Measurements from ENCODE around the gene C3orf70.

Gene C3orf70

DNA sequence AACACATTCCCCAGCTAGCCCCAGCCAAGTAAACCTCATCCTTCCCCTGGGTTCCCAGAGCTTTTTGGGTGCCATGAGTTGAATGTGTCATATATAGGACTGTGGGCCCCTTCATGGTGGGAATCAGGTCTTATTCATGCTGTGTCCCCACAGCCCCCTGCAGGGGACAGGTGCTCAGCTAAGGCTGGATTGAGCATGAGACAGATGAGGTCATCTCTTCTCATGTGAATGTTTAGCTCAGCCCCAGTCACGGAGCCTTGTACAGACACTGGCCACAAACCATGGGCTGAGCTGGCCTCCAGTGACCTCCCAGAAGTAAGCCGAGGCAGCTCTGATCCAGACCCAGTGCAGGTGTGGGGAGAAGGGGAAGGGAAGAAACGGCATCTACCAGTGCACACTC lies 70.7 kb downstream of the C3orf70 start:
- no peak for DNase-seq

DNA sequence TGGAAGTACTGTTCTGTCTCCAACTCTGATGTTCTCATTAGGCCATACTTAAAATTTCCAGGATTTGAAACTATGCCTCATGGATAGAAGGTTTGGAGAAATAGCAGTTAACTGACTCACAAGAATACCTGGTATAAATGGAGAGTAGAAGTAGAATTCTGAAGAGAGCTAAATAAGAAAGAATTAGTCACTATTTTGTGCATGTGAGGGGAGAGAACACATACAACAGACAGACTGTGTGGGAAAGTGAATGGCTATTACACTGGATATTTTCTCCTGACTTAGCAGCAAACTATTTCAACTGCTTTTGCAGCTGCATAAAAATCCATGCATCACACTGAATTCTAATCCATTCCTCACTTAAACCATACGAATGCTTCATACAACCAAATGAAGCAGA lies 71.3 kb downstream of the C3orf70 start:
- no peak for DNase-seq

DNA sequence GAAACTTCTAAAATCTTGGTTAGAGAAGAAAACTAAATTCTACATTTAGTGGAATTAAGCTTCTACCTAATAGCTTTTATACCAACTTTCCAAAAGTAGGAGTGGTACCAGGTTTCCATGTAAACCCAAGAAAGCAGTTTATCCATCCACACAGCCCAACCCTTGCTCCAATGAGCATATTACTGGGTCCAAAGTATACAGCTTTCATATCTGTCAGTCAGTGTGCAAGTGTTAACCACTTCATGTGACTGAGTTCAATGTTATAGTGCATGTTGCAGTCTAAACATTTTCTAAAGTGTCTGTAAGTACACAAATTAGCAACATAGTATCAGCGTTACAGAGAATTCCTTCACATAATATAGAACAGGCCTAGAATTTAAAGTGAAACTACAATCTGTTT lies 73.2 kb downstream of the C3orf70 start:
- DNase-seq: no peak

DNA sequence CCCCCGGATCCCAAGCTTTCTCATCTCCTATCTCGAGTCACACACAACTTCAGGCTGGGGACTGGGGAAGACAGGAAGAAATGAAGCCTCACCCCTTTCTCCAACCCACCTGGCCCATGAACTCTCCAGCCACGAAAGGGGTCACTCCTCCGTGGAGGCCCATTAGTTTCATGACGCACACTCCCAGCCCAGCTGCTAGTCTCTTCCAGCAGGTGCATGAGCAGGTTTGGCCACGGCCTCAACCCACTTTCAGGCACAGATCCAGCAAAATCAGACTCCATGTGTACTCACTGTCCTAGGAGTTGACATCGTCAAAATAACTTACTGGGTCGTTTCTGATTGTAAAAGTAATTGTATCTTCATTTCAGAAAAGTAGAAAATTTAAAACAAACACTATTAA lies 76.6 kb downstream of the C3orf70 start:
- no peak for DNase-seq

DNA sequence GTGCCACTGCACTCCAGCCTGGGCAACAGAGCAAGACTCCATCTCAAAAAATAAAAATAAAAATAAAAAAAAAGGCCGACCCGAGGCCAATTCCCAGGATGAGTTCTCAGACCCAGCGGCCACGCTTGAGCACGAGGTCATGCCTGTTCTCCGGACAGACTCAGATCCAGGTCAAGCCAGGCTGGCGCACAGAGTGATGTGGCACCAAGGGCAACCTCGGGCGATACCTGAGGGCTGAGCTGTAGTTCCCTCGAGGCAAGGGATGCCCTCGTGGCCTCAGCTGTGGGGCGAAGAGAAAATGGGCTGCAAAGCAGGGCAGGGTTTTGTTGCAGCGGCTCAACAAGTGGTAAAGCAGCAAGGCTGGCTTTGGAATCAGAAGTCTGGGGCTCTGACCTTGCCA lies 77.3 kb downstream of the C3orf70 start:
- no peak for DNase-seq

DNA sequence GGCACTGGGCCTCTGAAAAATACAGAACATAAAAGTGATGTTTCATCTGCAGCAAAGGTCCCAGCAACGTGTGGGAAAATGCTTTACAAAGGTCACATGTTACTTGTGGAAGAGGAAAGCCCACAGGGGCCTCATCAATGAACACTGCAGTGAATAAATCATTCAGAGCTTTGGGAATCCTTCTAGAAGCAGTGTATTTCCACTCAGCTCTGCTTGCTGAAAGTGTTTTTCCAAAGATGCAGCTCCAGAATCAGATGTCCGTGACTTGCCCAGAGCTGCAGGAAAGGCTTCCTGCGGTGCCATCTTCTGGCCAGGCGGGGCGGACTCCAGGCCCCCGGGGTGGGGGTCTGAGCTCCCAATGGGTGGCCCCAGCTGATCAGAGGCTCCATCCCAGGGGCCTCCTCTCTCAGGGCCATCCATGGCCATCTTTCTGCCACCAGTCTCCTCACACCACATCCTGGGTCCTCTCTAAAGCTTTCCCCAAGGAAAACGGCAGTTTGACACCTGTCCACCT lies 81.5 kb downstream of the C3orf70 start:
- no peak for DNase-seq

DNA sequence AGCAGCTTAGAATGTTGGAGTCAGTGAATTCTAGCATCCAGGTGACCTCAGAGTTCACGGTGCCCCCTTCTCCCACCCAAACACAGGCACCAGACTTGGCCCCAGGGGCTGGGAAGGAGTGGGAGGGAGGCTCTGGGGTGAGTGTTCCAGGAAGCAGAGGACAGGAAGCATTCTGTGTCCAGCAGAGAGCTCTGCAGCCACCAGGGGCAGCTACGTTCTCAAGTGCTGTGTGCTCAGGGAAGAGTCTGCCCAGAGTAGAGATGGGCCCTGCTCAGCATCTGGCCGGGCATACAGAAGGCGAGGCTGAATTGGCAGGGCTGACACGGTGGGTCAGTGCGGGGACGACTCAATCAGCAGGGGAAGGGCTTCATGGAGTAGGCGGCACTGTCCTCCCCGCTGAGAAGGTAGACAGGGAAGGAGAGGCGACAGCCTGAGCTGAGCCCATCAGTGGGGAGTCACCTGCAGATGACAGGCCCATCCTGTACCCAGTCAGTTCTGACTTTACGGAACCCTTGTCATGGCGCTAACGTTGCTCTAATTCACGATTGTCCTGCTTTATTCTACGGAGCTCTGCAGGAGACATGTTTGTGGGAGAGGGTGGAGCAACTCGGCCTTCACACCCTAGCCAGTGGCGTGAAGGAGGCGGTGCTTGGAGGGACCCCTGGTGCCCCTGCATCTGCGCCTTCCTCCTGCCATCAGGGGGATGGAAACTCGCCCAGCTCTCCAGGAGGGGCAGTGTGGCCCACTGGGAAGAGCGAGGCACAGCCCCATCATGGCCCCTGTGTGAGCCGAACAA lies 82.2 kb downstream of the C3orf70 start:
- DNase-seq: peak; percentile 45

DNA sequence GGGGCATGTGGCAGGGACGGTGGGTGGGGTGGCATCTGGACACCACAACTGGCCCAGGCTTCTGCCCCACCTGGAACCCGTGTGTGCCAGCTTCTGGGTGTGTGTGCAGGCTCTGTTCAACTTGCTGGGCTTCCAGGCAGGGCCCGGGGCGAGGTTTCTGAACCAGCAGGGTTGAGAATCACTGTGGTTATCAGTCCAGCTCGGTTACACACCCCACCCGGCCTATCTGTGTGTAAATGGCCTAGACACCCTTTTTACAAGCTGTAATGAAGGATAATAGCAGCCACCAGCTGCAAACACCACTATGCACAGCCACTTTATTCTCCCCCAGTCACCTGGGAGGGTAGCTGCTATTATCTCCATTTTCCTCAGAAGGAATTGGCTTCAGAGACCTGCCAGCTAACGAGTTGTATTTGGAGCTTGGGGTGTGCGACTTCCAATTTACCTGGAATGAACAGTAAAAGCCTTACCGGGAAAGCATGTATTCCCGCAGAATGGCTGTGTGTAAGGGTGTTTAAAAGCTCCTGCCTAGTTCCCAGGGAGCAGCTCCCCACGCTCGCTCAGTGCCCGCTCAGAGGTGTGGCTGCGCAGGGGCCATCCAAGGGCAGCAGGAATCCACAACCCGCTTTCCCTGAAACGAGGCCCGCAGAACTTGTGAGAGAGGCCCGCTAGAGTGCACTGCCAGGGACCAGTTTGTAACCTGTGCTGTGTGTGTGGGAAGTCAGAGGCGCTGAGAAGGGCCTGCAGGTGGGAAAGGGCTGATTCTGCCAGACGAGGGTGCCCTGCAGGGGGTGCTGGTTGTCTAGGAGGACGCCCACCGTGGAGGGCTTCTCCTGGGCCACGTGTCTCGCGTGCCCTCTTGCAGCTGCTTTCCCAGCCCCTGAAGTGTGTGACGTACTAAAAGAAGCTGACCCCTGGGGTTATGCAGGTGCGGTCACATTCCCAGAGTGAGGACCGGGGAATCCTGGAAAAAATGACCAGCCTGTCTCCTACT lies 83.5 kb downstream of the C3orf70 start:
- peak; percentile 37 for DNase-seq

DNA sequence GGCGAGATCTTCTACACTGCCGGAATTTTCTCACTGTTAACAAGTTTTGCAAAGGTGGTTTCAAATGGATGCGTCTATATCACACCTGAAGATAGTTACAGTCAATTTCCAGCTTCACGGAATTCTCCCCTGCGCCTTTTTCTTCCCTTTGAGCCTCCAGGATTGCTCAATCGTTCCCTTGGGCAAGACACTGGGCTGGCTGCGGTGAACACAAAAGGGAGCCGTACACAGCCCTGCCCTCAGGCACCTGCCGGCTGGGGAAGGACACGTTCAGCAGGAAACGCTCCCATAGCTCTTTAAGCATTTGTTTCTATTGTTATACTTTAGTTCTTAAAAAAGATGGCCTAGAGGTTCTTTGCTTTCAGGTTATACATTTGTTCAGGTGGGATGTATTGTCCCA lies 85.7 kb downstream of the C3orf70 start:
- no peak for DNase-seq

DNA sequence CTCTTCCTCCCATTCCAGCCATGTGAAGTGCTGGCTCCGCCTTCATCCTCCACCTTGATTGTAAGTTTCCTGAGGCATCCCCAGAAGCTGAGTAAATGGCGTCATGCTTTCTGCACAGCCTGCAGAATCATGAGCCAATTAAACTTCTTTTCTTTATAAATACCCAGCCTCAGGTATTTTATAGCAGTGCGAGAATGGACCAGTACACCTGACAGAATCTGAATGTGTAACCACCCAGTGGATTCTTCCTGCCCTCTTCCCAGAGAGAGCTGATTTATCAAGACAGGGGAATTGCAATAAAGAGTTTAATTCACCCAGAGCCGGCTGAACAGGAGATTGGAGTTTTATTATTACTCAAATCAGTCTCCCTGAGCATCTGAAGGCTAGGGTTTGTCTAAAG lies 86.6 kb downstream of the C3orf70 start:
- DNase-seq: no peak

DNA sequence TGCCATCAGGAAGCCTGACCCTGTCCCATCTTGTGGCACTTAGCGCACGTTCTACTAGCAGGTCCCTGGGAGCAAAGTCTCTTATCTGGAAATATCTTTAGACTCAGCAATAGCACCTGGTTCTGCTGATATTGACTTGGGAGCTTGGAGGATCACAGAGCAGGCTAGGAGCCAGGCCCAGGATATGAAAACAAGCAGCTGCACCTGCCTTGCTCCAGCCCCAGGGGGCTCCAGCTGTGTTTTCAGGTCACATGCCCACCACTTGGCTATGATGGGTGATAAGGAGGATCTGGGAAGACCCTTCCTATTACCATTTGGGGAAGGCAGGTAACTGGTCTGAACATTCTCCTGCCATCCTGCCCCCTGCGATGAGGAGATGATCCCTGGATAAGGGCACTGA lies 87.8 kb downstream of the C3orf70 start:
- DNase-seq: no peak

DNA sequence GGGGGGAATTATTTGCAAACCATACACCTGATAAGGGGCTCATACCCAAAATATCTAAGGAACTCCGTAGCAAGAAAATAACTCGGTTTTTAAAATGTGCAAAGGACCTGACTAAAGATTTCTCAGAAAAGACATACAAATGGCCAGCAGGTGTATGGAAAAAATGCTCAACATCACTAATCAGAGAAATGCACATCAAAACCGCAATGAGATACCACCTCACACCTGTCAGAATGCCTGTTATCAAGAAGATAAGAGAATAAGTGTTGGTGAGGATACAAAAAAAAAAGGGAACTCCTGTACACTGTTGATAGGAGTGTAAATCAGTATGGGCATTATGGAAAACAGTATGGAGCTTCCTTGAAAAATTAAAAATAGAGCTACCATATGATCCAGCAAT lies 89.4 kb downstream of the C3orf70 start:
- no peak for DNase-seq

DNA sequence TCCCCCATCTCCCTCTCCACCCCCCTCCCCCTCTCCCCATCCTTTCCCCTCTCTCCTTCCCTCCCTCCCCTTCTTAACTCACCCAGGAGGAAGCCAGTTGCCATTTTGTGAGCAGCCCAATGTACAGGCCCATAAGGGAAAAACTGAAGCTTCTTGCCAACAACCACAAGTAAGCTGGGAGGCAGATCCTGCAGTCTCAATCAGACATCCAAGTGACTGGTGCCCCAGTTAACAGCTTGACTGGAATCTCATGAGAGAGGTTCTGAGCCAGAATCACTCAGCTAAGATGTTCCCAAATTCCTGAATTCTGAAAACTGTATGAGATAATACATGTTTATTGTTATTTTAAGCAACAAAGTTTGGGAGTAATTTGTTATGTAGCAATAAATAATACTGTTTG lies 90.7 kb downstream of the C3orf70 start:
- DNase-seq: no peak

DNA sequence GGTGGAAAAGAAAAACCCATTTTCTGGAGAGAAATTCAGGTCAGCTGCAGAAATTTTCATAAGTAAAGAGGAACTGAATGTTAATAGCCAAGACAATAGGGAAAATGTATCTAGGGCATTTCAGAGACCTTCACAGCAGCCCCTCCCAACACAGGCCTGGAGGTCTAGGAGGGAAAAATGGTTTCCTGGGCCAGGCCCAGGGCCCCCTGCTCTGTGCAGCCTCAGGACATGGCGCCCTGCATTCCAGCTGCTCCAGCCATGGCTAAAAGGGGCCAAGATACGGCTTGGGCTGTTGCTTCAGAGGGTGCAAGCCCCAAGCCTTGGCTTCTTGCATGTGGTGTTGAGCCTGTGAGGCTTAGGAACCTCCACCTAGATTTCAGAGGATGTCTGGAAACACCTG lies 92.2 kb downstream of the C3orf70 start:
- no peak for DNase-seq

DNA sequence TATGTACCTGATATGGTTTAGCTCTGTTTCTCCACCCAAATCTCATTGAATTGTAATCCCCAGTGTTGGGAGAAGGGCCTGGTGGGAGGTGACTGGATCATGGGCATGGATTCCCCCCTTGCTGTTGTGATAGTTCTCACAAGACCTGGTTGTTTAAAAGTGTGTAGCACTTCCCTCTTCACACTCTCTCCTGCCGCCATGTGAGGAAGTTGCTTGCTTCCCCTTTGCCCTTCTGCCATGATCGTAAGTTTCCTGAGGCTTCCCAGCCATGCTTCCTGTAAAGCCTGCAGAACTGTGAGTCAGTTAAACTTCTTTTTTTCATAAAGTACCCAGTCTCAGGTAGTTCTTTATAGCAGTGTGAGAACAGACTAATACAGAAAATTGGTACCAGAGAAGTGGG lies 93.1 kb downstream of the C3orf70 start:
- no peak for DNase-seq

DNA sequence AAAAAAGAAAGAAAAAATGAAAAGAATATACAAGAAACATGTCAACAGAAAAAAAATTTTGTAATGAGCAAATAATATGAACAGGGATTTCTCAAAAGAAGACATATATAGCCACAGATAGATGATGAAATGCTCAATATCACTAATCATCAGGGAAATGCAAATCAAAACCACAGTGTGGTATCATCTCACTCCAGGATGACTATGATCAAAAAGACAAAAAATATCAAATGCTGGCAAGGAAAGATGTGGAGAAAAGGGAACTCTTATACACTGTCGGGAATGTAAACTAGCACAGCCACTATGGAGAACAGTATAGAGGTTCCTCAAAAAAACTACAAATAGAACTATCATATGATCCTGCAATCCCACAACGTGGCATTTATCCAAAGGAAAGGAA lies 94.1 kb downstream of the C3orf70 start:
- no peak for DNase-seq

DNA sequence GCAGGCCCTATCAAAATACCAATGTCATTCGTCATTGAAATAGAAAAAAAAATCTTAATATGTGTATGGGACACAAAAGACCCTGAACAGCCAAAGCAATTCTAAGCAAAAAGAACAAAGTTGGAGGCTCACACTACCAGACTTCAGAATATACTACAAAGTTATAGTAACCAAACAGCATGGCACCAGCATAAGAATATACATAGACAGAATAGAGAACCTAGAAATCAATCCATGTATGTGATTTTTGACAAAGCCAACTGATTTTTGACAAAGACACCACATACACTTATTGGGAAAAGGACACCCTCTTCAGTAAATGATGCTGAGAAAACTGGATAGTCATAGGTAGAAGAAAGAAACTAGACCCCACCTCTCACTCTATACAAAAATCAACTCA lies 95.0 kb downstream of the C3orf70 start:
- no peak for DNase-seq

DNA sequence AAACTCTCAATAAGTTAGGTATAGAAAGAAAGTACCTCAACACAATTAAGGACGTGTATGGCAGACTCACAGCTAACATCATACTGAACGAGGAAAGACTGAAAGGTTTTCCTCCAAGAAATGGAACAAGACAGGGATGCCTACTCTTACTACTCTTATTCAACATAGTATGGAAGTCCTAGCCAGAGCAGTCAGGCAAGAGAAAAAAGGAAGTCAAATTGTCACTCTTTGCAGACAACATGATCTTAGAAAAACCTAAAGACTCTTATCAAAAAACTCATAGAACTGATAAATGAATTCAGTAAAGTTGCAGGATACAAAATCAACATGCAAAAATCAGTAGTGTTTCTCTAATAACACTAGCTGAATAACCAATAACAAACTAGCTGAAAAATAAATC lies 96.0 kb downstream of the C3orf70 start:
- no peak for DNase-seq

DNA sequence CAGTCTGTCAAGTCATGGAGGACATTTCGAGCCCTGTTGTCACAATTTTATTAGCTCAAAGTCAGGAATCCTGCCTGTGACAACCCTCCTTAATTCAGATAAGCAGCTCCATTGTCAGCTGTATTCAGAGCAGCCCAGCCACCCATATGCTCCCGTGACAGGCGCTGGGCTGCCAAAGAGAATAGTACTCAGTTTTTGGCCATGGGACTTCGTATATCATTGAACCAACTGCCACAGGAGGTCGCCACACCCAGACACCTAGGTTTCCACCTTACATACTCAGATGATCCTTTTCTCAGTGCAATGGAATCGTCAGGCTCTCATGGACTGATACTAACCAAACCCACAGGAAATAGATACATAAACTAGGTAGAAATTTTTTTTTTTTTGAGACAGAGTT lies 100.2 kb downstream of the C3orf70 start:
- no peak for DNase-seq

DNA sequence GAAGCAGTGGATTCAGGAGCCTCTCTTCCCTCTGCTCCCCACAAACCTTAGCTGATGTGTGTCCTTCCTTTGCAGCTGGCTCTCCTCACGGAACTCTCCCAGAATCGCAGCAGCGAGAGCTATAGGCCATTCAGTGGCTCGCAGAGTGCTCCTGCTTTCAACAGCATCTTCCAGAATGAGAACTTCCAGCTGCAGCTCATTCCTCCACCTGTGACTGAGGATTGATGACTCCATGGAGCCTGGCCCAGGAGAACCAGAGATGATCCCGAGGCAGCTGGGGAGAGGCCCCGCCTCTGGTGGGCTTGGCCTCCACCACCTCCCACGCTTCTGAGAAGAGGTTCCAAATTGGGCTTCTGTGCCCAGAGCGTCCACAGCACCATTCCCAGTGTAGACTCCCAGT lies 101.1 kb downstream of the C3orf70 start:
- no peak for DNase-seq

DNA sequence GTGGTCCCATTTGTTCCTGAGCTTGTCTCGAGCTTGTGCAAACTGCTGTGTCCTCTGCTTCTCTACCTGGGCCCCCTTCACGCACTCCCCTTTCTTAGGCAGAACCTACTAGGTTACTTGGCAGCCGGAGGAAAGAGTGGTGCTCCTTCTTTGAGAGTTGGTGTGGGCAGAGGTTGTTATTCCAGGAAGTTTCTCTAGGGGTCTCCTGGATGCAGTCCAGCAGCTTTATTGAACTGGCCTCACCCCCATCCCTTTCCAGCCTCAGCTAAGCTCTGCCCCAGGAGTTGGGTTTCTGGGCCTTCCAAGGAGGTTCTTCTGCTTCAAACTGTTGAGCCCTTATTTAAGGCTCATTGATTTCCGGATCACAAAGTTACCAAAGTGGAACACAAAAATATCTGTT lies 103.2 kb downstream of the C3orf70 start:
- DNase-seq: no peak

DNA sequence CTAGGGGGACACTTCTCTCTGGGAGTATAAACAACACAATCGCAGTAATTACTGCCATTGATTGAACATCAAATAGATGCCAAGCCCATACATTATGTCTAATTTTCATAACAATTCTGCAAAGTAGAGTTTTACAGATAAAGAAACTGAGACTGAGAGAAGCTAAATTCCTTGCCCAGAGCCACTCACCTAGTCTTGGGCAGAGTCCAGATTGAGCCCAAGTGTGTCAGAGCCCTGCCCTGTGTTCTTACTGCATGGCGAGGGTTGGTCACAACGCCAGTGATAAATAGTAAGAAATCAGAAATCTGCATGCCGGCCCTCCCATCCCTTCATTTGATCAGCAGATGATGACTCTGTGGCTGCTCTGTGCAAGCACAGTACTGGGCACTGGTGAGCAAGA lies 106.3 kb downstream of the C3orf70 start:
- no peak for DNase-seq

DNA sequence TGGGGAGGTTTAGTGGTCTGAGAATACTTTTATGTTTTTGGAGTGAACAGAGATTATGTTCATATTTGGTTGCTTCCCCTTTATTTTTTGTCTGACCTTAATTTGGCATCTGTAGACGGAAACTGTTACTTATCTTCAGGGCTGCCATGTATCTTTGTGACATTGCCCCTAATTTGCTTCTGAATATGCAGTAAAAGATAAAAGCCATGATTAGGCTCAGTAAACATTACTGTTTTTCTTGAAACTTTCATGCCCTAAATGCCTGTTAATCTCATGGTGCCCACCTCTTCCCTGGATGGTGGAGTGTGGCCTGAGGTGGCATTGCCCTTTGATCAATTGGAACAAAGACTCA lies 106.7 kb downstream of the C3orf70 start:
- no peak for DNase-seq
